HepG2 (cell line): ENCODE measurements around the gene OR2W3. TPM values are rescaled to one million over a fixed set of nuclear protein-coding genes. Genes with fewer than 3 reads are reported as not detected.

ENCODE experiments used
- ATAC-seq: fragments of 200-7000 bp; cut with Tn5 transposase; 3 replicates; pipeline ENCODE4 v1.9.1; 2020; ENCODE audit warnings: mild to moderate bottlenecking, moderate library complexity
- BruUV-seq: library from RNA; stranded (reverse); fragments of 400-500 nt; replicated peaks from 2 replicates; lab custom pipeline; 2021; lab: Mats Ljungman, UMichigan
- CTCF ChIA-PET: fragments of 300-600 bp; formaldehyde crosslinking; extraction: SDS; loops from one replicate; lab custom pipeline; 2021; ENCODE audit warnings: low total read pairs, inconsistent platforms, low intra/inter-chr PET ratio; lab: Yijun Ruan, JAX
- POLR2A ChIA-PET: fragments of 350-600 bp; sonication (Branson Sonifier 250); formaldehyde crosslinking; loops from one replicate; lab custom pipeline; 2020; ENCODE audit warnings: antibody characterized with exemption, inconsistent platforms; lab: Yijun Ruan, JAX
- DNase-seq: peaks from one replicate; pipeline ENCODE4 v3.0.0-alpha.2; 2015; ENCODE audit warnings: low spot score
- FAIRE-seq: peaks from 3 replicates; lab custom pipeline; 2011; peaks lifted over from hg19 to GRCh38; lab: Jason Lieb, UNC
- H2AFZ ChIP-seq: one replicate; pipeline ENCODE4 v1.6.1; 2011; ENCODE audit warnings: low read length, inconsistent platforms
- H3K27ac ChIP-seq: fragments of 300-600 bp; 3 replicates; pipeline ENCODE4 v1.8.0; 2011; ENCODE audit warnings: mixed run types, mild to moderate bottlenecking, mixed read lengths, low read length, inconsistent platforms; ENCODE audit not compliant: insufficient read depth; ENCODE audit errors: extremely low read length
- H3K27me3 ChIP-seq, 2 experiments: fragments of 200-600 bp in 1 of 2; 2 replicates in 1 of 2; 3 replicates in 1 of 2; pipeline versions ENCODE4 v1.6.0 to v1.8.0; 2011; ENCODE audit warnings: low read length in 2 of 2, mild to moderate bottlenecking in 2 of 2, moderate library complexity in 2 of 2, inconsistent platforms in 1 of 2; ENCODE audit not compliant: insufficient read depth in 2 of 2, control insufficient read depth in 1 of 2
- H3K36me3 ChIP-seq, 2 experiments: fragments of 200-600 bp in 1 of 2; replicated peaks in 1 of 2; 2 replicates in 1 of 2; 3 replicates in 1 of 2; pipeline versions ENCODE4 v1.5.1 to v1.8.0; 2011; ENCODE audit warnings: low read length in 2 of 2, inconsistent platforms in 1 of 2; ENCODE audit not compliant: insufficient read depth in 2 of 2, control insufficient read depth in 1 of 2
- H3K4me1 ChIP-seq: 2 replicates; pipeline ENCODE4 v1.5.1; 2012; ENCODE audit warnings: low read length, inconsistent platforms; ENCODE audit not compliant: insufficient read depth
- H3K4me2 ChIP-seq: 2 replicates; pipeline ENCODE4 v1.6.0; 2011; ENCODE audit warnings: low read depth, low read length, inconsistent platforms
- H3K4me3 ChIP-seq, 3 experiments: fragments of 200-600 bp in 1 of 3; sonication (generic), shearing (Covaris generic) in 1 of 3; replicated peaks in 1 of 3; 2 replicates each; pipeline ENCODE4 v1.5.1; 2011 to 2016; ENCODE audit warnings: low read length in 3 of 3, inconsistent platforms in 2 of 3, low read depth in 2 of 3, mild to moderate bottlenecking in 2 of 3, control low read depth in 1 of 3, mixed read lengths in 1 of 3; ENCODE audit not compliant: insufficient read depth in 1 of 3
- H3K79me2 ChIP-seq: one replicate; pipeline ENCODE4 v1.6.1; 2011; ENCODE audit warnings: low read length, inconsistent platforms; ENCODE audit not compliant: insufficient read depth
- H3K9ac ChIP-seq: 2 replicates; pipeline ENCODE4 v1.6.0; 2011; ENCODE audit warnings: mild to moderate bottlenecking, low read depth, low read length, inconsistent platforms; ENCODE audit not compliant: insufficient read depth
- H3K9me3 ChIP-seq: 2 replicates; pipeline ENCODE4 v1.5.1; 2012; ENCODE audit warnings: mild to moderate bottlenecking, low read length
- H4K20me1 ChIP-seq: 2 replicates; pipeline ENCODE4 v1.6.0; 2011; ENCODE audit warnings: inconsistent platforms, mild to moderate bottlenecking, low read length, moderate library complexity; ENCODE audit not compliant: insufficient read depth
- NFKB2 ChIP-seq: sonication (generic); formaldehyde crosslinking; IDR thresholded peaks from 2 replicates; pipeline ENCODE4 v1.4.0; 2020; ENCODE audit warnings: missing genetic modification reagents, borderline replicate concordance
- ZMYM3 ChIP-seq: sonication (generic); formaldehyde crosslinking; IDR thresholded peaks from 2 replicates; pipeline ENCODE4 v1.5.1; 2020; ENCODE audit warnings: mild to moderate bottlenecking, missing genetic modification reagents
- ZSCAN12 ChIP-seq: sonication (generic); formaldehyde crosslinking; IDR thresholded peaks from 2 replicates; pipeline ENCODE4 v1.9.0; 2021; ENCODE audit warnings: mild to moderate bottlenecking, missing genetic modification reagents
- WGBS: methylation state at CpG from one replicate; pipeline ENCODE4 v1.1.6; 2017; ENCODE audit warnings: low lambda C conversion rate; 5-methylcytosine and 5-hydroxymethylcytosine counted together
- in situ Hi-C: cut with HindIII; loops from 2 replicates; pipeline ENCODE4 v1.10.0; 2017; ENCODE audit warnings: low pct_unique_long_range_greater_than_20kb; ENCODE audit not compliant: extremely low pct_ligation_motif_present
- intact Hi-C: fragments of 100-400 bp; cut with micrococcal nuclease; formaldehyde crosslinking; loops from one replicate; pipeline ENCODE4 v1.10.0; 2022; ENCODE audit not compliant: unreplicated experiment
- polyA plus RNA-seq, 8 experiments: library from polyadenylated mRNA; depleted of rRNA in 3 of 8; stranded (reverse) in 7 of 8; unstranded in 1 of 8; fragments of >200 nt; fragmentation: Illumina TruSeq in 4 of 8; extraction: Trizol in 4 of 8; gene quantifications; 2 replicates each; pipeline versions ENCODE4 v1.2.1 to v1.2.3, GENCODE V29; 2011 to 2016; ENCODE audit warnings: low read depth in 4 of 8, missing spikeins in 1 of 8, mixed read lengths in 1 of 8; ENCODE audit not compliant: insufficient read depth in 1 of 8
- total RNA-seq, 5 experiments: library from RNA; depleted of rRNA; stranded (reverse); fragments of >200 nt; fragmentation: Illumina TruSeq; extraction: Trizol; gene quantifications; 2 replicates each; pipeline ENCODE4 v1.2.3, GENCODE V29; 2016; ENCODE audit warnings: low read depth in 1 of 5
- TF ChIP-seq, protein P1 (sequence below), 2 experiments: fragments of 450-650 bp in 1 of 2; sonication (generic) in 1 of 2; formaldehyde crosslinking in 1 of 2; IDR thresholded peaks; 2 replicates each; pipeline versions ENCODE4 v1.6.1 to v1.8.0; 2016 to 2022; ENCODE audit warnings: antibody characterized with exemption in 1 of 2, mild to moderate bottlenecking in 1 of 2, missing genetic modification reagents in 1 of 2
- TF ChIP-seq, protein P2 (sequence below): sonication (generic); formaldehyde crosslinking; IDR thresholded peaks from 2 replicates; pipeline ENCODE4 v1.5.1; 2020; ENCODE audit warnings: missing genetic modification reagents, mild to moderate bottlenecking, borderline replicate concordance

The OR2W3 gene
- total and polyA plus RNA-seq, 2 of the 13 experiments (the other 11 are each of a cell fraction or from before 2014, with no cell fraction given) = not detected

DNA sequence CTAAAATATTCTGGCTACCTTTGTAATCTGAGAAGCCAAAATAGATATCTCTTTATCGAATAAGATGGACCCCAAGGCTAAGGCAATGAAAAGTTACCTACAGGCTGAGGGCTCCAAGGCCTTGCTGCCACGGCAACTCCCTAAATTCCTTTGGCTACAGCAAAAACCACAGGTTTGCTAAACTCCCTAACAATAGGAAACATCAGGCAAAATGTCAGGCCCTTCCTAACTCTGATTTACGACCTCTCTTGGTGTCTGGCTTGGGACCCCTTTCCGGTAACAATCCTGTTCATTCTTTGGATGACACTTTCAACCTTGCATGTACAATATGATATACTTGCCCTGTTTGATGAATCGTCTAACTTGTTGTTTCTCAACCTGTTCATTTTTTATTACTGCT, 13.4 kb downstream of the OR2W3 start:
- BruUV-seq = no TSS peak
- DNase-seq = no peak
- H3K4me1 ChIP-seq = no peaks in the 10 kb centered on the region
- no peak for FAIRE-seq
- H2AFZ ChIP-seq = no peak overlapping the region
- H3K4me3 ChIP-seq = no peak overlapping the region
- H3K27ac ChIP-seq = no peak overlapping the region
- 13% methylated on average over 5 of the region's 5 CpGs for WGBS
- H4K20me1 ChIP-seq = no peaks in the 10 kb centered on the region
- no peak for ATAC-seq
- ChIA-PET CTCF (no interaction called here), POLR2A (no interaction called here)
- no peaks in the 10 kb centered on the region for H3K36me3 ChIP-seq
- no peak overlapping the region for H3K4me2 ChIP-seq
- peaks cover 40% of the 10 kb centered on the region for H3K9me3 ChIP-seq
- H3K79me2 ChIP-seq = no peaks in the 10 kb centered on the region
- no peak overlapping the region for H3K9ac ChIP-seq
- in situ Hi-C loops (no loop called here), intact Hi-C loops (no loop called here)
- TF ChIP-seq ZMYM3 (no peak), ZSCAN12 (no peak), NFKB2 (CRISPR knock-in tag) (no peak)
- H3K27me3 ChIP-seq = no peaks in the 10 kb centered on the region

DNA sequence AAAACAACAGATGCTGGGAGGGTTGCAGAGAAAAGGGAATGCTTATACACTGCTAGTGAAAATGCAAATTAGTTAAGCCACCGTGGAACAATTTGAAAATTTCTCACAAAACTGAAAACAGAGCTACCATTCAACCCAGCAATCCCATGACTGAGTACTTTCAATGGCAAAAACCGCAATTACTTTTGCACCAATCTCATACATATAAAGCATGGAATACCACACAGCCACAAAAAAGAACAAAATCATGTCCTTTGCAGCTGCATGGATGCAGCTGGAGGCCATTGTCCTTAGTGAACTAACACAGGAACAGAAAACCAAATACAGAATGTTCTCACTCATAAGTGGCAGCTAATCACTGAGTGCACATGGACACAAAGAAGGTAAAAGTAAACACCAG, 18.4 kb downstream of the OR2W3 start:
- Histone ChIP-seq H3K27me3 (no peaks in the 10 kb centered on the region), H2AFZ (no peak overlapping the region), H3K9me3 (peaks cover 27% of the 10 kb centered on the region), H3K79me2 (no peaks in the 10 kb centered on the region), H3K4me3 (no peak overlapping the region), H3K27ac (no peak overlapping the region), H3K9ac (no peak overlapping the region), H3K4me2 (no peak overlapping the region), H3K4me1 (no peaks in the 10 kb centered on the region), H3K36me3 (no peaks in the 10 kb centered on the region), H4K20me1 (no peaks in the 10 kb centered on the region)
- 0% methylated on average over 2 of the region's 2 CpGs for WGBS
- intact Hi-C loops (no loop called here), in situ Hi-C loops (no loop called here)
- DNase-seq = no peak
- ChIA-PET POLR2A (no interaction called here), CTCF (no interaction called here)
- TF ChIP-seq, protein P1, sequence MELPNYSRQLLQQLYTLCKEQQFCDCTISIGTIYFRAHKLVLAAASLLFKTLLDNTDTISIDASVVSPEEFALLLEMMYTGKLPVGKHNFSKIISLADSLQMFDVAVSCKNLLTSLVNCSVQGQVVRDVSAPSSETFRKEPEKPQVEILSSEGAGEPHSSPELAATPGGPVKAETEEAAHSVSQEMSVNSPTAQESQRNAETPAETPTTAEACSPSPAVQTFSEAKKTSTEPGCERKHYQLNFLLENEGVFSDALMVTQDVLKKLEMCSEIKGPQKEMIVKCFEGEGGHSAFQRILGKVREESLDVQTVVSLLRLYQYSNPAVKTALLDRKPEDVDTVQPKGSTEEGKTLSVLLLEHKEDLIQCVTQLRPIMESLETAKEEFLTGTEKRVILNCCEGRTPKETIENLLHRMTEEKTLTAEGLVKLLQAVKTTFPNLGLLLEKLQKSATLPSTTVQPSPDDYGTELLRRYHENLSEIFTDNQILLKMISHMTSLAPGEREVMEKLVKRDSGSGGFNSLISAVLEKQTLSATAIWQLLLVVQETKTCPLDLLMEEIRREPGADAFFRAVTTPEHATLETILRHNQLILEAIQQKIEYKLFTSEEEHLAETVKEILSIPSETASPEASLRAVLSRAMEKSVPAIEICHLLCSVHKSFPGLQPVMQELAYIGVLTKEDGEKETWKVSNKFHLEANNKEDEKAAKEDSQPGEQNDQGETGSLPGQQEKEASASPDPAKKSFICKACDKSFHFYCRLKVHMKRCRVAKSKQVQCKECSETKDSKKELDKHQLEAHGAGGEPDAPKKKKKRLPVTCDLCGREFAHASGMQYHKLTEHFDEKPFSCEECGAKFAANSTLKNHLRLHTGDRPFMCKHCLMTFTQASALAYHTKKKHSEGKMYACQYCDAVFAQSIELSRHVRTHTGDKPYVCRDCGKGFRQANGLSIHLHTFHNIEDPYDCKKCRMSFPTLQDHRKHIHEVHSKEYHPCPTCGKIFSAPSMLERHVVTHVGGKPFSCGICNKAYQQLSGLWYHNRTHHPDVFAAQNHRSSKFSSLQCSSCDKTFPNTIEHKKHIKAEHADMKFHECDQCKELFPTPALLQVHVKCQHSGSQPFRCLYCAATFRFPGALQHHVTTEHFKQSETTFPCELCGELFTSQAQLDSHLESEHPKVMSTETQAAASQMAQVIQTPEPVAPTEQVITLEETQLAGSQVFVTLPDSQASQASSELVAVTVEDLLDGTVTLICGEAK (IDR thresholded peaks at IDR 0.05) = peak; percentile 86
- TF ChIP-seq, protein P1 (CRISPR knock-in tag; IDR thresholded peaks at IDR 0.05) = no peak
- TF ChIP-seq, protein P2, sequence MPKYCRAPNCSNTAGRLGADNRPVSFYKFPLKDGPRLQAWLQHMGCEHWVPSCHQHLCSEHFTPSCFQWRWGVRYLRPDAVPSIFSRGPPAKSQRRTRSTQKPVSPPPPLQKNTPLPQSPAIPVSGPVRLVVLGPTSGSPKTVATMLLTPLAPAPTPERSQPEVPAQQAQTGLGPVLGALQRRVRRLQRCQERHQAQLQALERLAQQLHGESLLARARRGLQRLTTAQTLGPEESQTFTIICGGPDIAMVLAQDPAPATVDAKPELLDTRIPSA (CRISPR knock-in tag) = no peak
- BruUV-seq = no TSS peak
- no peak for ATAC-seq
- FAIRE-seq = no peak
